GM19463 (cell line): ENCODE data around the gene IRGQ.
"Not testable (repeated sequence)": the region's sequence is repeated elsewhere in the genome, so short reads cannot be mapped to it uniquely, and the experiment has no call there.

Source experiments
- ATAC-seq: cut with Tn5 transposase; IDR thresholded peaks from one replicate; pipeline ENCODE4 v1.9.1; 2021; ENCODE audit warnings: mild to moderate bottlenecking, moderate library complexity; ENCODE audit not compliant: unreplicated experiment

IRGQ gene

GRCh38 chr19:43575156-43575950, 20.6 kb downstream of the IRGQ start, which contains the start of the genes PINLYP and XRCC1:
Gene PINLYP (plus strand): TSS chr19:43575801. CDS start chr19:43577192, 1,391 bp downstream.
Gene XRCC1 (minus strand): TSS chr19:43575527. CDS start chr19:43575458, 69 bp downstream.
- peak; percentile 98 for ATAC-seq

DNA sequence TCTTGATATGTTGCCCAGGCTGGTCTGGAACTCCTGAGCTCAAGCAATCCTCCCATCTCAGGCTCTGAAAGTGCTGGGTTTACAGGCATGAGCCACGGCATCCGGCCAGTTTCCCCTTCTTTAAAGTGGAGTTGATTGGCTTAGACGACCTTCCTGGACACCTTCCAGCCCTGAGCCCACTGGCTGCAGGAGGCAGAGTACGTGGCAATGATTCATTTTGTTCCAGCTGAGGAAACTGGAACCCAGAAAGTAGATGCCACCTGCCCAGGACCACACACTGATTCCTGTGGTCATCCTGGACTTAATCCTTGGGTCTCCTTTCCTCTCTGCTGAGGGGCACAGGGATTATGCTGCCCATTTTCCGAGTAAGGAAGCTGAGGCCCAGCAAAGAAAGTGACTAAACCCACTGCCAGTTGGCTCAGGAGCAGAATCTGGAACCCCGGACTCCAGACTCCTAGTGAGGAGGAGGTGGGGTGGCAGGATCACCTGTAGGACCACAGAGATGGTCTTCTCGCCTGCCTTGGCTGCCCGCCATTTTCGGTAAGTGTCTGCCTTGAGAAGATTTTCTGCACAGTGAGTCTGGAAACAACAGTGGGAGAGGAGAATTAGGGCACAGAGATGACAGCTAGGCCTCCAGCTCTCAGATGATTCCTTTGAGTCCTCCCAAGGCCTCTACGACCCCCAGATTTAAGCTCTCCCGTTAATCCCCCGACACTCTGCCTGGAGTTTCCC, 21.3 kb downstream of the IRGQ start:
- no peak for ATAC-seq

GRCh38 chr19:43572171-43572588, 23.8 kb downstream of the IRGQ start:
- no peak for ATAC-seq

DNA sequence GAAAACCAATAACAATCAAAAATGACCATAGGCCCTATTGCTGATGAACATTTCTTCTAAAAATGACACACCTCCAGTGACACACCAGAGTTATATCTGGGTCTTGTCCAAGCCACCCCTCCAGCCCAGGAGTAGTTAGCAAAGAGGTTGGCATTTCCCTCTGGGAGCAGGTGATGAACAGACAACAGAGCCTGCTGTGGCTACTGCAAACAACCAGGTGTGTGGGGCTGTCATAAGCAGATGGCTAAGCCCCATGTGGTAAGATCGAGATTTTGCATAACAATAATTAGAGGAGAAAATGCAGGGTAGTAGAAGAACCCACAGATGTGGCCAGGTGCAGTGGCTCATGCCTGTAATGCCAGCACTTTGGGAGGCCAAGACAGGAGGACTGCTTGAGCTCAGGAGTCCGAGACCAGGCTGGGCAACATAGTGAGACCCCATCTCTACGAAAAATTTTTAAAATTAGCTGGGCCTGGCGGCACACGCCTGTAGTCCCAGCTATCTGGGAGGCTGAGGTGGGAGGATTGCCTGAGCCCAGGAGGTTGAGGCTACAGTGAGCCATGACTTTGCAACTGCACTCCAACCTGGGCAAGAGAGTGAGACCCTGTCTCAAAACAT, 25.7 kb downstream of the IRGQ start:
- ATAC-seq: no peak

GRCh38 chr19:43569657-43570056, 26.3 kb downstream of the IRGQ start:
- no peak for ATAC-seq

- no peak for ATAC-seq
Observed at GRCh38 chr19:43564800-43565199, 31.1 kb downstream of the IRGQ start.

GRCh38 chr19:43563816-43564457, 32.0 kb downstream of the IRGQ start:
- ATAC-seq: no peak

- peak; percentile 84 for ATAC-seq
Observed at GRCh38 chr19:43562698-43563241, 33.2 kb downstream of the IRGQ start.

- ATAC-seq: no peak
Observed at GRCh38 chr19:43562226-43562697, 33.7 kb downstream of the IRGQ start.

- no peak for ATAC-seq
Observed at GRCh38 chr19:43561139-43561970, 34.6 kb downstream of the IRGQ start.

- ATAC-seq: no peak
Observed at GRCh38 chr19:43560687-43561086, 35.2 kb downstream of the IRGQ start.

DNA sequence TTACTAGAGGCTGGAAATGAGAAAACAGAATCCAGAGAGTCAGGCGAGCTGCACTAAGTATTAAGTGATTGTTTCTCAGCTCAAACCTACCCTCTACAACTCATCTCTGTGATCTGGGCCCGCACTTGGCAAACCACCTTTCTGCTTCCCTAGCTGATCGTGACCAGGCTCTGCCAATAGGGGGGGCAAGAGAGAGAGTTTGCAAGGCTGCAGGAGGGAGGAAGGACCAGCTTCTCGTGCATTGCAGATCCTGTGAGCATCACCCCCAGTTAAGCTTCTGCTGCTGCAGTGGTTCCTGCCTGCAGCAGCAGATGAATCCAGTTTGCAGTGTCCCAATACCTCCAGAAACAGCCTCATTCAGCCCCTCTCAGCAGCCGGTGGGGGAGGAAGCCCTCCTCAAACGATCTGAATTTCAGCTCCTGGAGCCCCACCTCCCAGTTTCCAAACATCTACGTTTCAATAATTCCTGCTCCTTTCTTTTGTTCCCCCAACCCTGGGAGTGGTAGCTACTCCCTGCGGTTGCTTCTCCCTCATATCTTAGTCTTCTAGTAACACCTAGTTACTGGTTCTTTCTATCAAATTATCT, 40.7 kb downstream of the IRGQ start:
- ATAC-seq: no peak

GRCh38 chr19:43554317-43554895, 41.5 kb downstream of the IRGQ start:
- no peak for ATAC-seq

DNA sequence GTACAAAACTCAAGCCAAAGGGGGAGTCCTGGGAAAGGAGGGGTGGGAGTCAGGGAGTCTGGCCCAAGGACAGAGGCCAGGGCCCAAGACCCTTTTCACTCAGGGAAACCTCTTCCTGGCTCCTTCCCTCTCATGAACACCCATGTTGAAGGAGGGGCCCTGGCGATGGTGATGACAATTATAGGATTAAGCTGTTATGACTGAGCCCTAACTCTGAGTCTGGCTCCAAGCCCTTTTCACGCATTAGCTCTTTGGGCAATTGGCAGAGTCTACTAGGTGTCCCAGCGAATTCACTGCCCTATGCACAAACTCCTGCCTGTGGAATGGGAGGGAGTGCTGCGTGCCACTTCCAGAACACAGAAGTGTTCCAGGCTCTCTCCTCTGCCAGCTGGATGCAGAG, 42.3 kb downstream of the IRGQ start:
- no peak for ATAC-seq

DNA sequence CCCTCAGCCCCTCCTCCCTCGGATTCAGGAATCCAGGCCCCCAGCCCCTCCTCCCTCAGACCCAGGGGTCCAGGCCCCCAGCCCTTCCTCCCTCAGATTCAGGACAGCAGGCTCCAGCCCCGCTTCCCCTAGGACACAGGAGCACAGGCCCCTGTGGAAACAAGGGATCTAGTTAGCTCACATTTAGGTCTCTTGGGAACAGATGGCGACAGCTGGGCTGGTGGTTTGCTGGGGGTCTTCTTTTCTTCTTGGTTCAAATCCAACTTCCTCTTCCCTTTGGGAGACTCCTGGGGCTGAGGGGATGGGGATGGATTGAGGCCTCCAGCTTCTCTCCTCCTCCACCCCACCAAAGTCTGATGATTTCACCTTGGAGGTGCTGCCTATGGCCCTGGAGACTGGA, 43.3 kb downstream of the IRGQ start:
- ATAC-seq: no peak

- ATAC-seq: no peak
Observed at GRCh38 chr19:43552198-43552450, 43.8 kb downstream of the IRGQ start.

DNA sequence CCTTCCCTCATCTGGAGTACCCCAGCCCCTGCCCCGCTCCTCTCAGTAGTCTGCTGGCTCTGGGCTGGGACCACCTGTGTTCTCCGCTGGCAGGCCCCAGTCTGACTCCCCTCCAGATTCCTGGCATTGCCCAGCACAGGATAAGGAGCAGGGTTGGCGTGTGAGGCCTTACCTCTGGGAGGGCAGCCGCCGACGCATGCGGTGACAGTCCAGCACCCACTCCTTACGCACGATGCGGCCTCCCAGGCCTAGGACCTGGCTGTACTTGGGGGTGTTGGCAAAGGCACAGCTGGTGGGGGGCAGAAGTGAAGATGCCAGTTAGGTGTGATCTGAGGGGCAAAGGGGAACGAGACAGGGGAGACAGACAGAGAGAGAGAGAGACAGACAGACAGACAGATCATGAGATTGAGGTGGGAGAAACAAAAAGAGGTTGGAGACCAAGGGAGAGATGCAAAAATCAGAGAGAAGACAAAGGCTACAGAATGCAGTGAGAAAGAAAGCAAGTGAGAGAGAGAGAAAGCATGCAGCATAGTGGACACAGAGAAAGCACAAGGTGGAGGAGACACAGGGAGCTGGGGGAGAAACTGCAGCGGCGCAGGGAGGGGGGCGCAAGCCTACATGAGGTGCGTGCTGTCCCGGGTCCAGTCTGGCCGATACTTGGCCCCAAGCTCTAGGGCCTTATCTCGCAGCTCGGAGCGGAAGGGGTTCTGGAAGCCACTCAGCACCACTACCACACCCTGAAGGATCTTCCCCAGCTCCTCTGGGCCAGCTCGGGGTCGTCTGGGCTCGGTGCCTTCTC, 44.3 kb downstream of the IRGQ start:
- ATAC-seq: no peak

DNA sequence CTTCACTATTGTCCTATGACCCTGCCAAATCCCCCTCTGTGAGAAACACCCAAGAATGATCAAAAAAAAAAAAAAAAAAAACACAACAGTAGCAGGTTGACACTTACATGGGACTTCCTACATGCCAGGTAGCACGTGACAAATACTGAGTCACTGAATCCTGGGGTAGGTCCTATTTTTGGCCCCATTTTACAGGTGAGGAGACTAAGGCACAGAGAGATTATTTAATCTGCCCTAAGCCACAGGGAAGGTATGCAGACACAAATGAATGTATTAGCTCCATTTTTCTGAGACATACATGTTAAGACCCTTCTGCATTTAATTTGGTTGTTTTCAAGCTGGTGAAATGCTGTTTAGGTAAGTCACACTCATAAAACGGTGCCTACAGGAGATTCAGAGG, 47.2 kb downstream of the IRGQ start:
- ATAC-seq: no peak

DNA sequence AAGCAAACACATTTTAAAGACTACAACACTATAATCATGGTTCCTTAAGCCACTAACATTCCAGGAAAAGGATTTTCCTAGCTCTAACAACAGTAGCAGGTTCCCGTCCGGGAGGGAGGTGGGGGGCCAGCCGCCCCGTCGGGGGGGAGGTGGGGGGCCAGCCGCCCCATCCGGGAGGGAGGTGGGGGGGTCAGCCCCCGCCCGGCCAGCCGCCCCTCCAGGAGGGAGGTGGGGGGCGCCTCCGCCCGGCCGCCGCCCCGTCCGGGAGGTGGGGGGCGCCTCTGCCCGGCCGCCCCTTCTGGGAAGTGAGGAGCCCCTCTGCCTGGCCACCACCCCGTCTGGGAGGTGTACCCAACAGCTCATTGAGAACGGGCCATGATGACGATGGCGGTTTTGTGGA, 48.0 kb downstream of the IRGQ start:
- not testable (repeated sequence) for ATAC-seq
